Peyer's patch (tissue), 4 donors: ENCODE results near the gene MED13.

Experiments used
- CTCF ChIP-seq, 6 experiments: fragments of 450-650 bp in 4 of 6; fragments of 200-600 bp in 2 of 6; sonication (generic) in 1 of 6; IDR thresholded peaks; one replicate each; pipeline ENCODE4 v1.5.1; 2017 to 2019; ENCODE audit warnings: antibody characterized with exemption in 6 of 6, mild to moderate bottlenecking in 3 of 6, moderate library complexity in 1 of 6
- POLR2A ChIP-seq, 2 donors: fragments of 450-650 bp; IDR thresholded peaks; one replicate each; pipeline ENCODE4 v1.5.1; 2017; ENCODE audit warnings: antibody characterized with exemption in 2 of 2, mild to moderate bottlenecking in 2 of 2, moderate library complexity in 2 of 2

- TF ChIP-seq CTCF (IDR thresholded peaks at IDR 0.05), result no peak
- no peak for TF ChIP-seq POLR2A (IDR thresholded peaks at IDR 0.05)
Observed at GRCh38 chr17:61955619-61956018, 109.5 kb downstream of the MED13 start.
